Ascending aorta (tissue), 2 donors: ENCODE data around the gene ATP8A1. TPM values are rescaled to one million over a fixed set of nuclear protein-coding genes. Genes with fewer than 3 reads are reported as not detected.

ENCODE experiments used
- DNase-seq, 2 donors: peaks; one replicate each; pipeline ENCODE4 v3.0.0-alpha.2; 2019; ENCODE audit warnings: low spot score in 2 of 2
- H3K27ac ChIP-seq, 2 donors: fragments of 200-600 bp; sonication (generic); one replicate each; pipeline ENCODE4 v1.5.1; 2016 to 2017; ENCODE audit warnings: mild to moderate bottlenecking in 1 of 2
- H3K27me3 ChIP-seq: fragments of 200-600 bp; sonication (generic); one replicate; pipeline ENCODE4 v1.5.1; 2017
- H3K36me3 ChIP-seq, 2 donors: fragments of 200-600 bp; sonication (generic); one replicate each; pipeline ENCODE4 v1.5.1; 2016
- H3K4me1 ChIP-seq, 2 donors: fragments of 200-600 bp; sonication (generic); one replicate each; pipeline ENCODE4 v1.5.1; 2016 to 2017; ENCODE audit warnings: mild to moderate bottlenecking in 1 of 2
- H3K4me3 ChIP-seq, 2 donors: fragments of 200-600 bp; sonication (generic); one replicate each; pipeline ENCODE4 v1.5.1; 2016 to 2017; ENCODE audit warnings: mild to moderate bottlenecking in 1 of 2
- H3K9me3 ChIP-seq, 2 donors: fragments of 200-600 bp; sonication (generic); one replicate each; pipeline ENCODE4 v1.5.1; 2016
- CTCF ChIP-seq, 3 experiments: fragments of 200-600 bp in 2 of 3; fragments of 450-650 bp in 1 of 3; sonication (generic) in 2 of 3; IDR thresholded peaks; one replicate each; pipeline ENCODE4 v1.5.1; 2016 to 2019; ENCODE audit warnings: antibody characterized with exemption in 3 of 3, mild to moderate bottlenecking in 1 of 3, moderate library complexity in 1 of 3
- intact Hi-C: fragments of 100-400 bp; cut with DNase I; formaldehyde crosslinking; loops from one replicate; pipeline ENCODE4 v1.15.1; 2023
- total RNA-seq: library from RNA; depleted of rRNA; stranded (reverse); fragments of >200 nt; gene quantifications from one replicate; pipeline ENCODE4 v1.1.0, GENCODE V29; 2016

Gene ATP8A1
- total RNA-seq, 1 donor from 2014 or later, result 11.4 TPM

GRCh38 chr4:42497142-42497910, 159.6 kb downstream of the ATP8A1 start:
- no peaks in the 10 kb centered on the region for H3K4me1 ChIP-seq
- H3K36me3 ChIP-seq, result no peaks in the 10 kb centered on the region
- TF ChIP-seq CTCF (IDR thresholded peaks at IDR 0.05), result no peak
- intact Hi-C loops, result no loop called here
- DNase-seq, result no peak
- no peak overlapping the region for H3K27ac ChIP-seq
- no peaks in the 10 kb centered on the region for H3K9me3 ChIP-seq
- H3K27me3 ChIP-seq, result no peaks in the 10 kb centered on the region
- no peak overlapping the region for H3K4me3 ChIP-seq

- no peak for TF ChIP-seq CTCF (IDR thresholded peaks at IDR 0.05)
- Histone ChIP-seq H3K4me3 (no peak overlapping the region), H3K36me3 (no peaks in the 10 kb centered on the region), H3K4me1 (no peaks in the 10 kb centered on the region), H3K27ac (no peak overlapping the region), H3K9me3 (no peaks in the 10 kb centered on the region), H3K27me3 (no peaks in the 10 kb centered on the region)
- intact Hi-C loops, result no loop called here
- DNase-seq, result no peak
These were observed 163.9 kb downstream of the ATP8A1 start for GRCh38 chr4:42492962-42493361.

GRCh38 chr4:42490015-42490414, 166.9 kb downstream of the ATP8A1 start:
- Histone ChIP-seq H3K36me3 (no peaks in the 10 kb centered on the region), H3K27ac (no peak overlapping the region), H3K4me3 (no peak overlapping the region), H3K9me3 (no peaks in the 10 kb centered on the region), H3K27me3 (no peaks in the 10 kb centered on the region), H3K4me1 (no peaks in the 10 kb centered on the region)
- intact Hi-C loops, result no loop called here
- TF ChIP-seq CTCF (IDR thresholded peaks at IDR 0.05), result no peak
- DNase-seq, result no peak

- H3K4me1 ChIP-seq, result no peaks in the 10 kb centered on the region
- intact Hi-C loops, result no loop called here
- no peak for DNase-seq
These were observed 167.8 kb downstream of the ATP8A1 start for GRCh38 chr4:42489095-42489494.

GRCh38 chr4:42488554-42488953, 168.4 kb downstream of the ATP8A1 start:
- DNase-seq, result no peak
- no peak for TF ChIP-seq CTCF (IDR thresholded peaks at IDR 0.05)

More at GRCh38 chr4:42489095-42489494, 167.8 kb downstream of the ATP8A1 start:
- no peaks in the 10 kb centered on the region for H3K27me3 ChIP-seq
- no peak overlapping the region for H3K4me3 ChIP-seq
- H3K36me3 ChIP-seq, result no peaks in the 10 kb centered on the region
- no peaks in the 10 kb centered on the region for H3K9me3 ChIP-seq
- H3K27ac ChIP-seq, result no peak overlapping the region
- no peak for TF ChIP-seq CTCF (IDR thresholded peaks at IDR 0.05)

More at GRCh38 chr4:42488554-42488953, 168.4 kb downstream of the ATP8A1 start:
- no peak overlapping the region for H3K4me3 ChIP-seq
- no peaks in the 10 kb centered on the region for H3K27me3 ChIP-seq
- no peak overlapping the region for H3K27ac ChIP-seq
- intact Hi-C loops, result no loop called here
- no peaks in the 10 kb centered on the region for H3K9me3 ChIP-seq
- H3K4me1 ChIP-seq, result no peaks in the 10 kb centered on the region
- no peaks in the 10 kb centered on the region for H3K36me3 ChIP-seq
